Kidney (tissue), 14 donors: ENCODE data around the gene COX8A. TPM values are rescaled to one million over a fixed set of nuclear protein-coding genes. Genes with fewer than 3 reads are reported as not detected.

Experiments
- DNase-seq, 5 donors: peaks; one replicate each; pipeline ENCODE4 v3.0.0-alpha.2; 2013 to 2020
- FAIRE-seq: peaks from 2 replicates; lab custom pipeline; 2012; peaks lifted over from hg19 to GRCh38; lab: Jason Lieb, UNC
- H3K27ac ChIP-seq, 2 donors: one replicate each; pipeline ENCODE4 v1.7.0; 2013; ENCODE audit warnings: low read depth in 2 of 2, low read length in 2 of 2, inconsistent platforms in 1 of 2
- H3K27me3 ChIP-seq: one replicate; pipeline ENCODE4 v1.7.1; 2013; ENCODE audit warnings: low read length, inconsistent platforms; ENCODE audit not compliant: control insufficient read depth, insufficient read depth
- H3K36me3 ChIP-seq, 3 donors: one replicate each; pipeline versions ENCODE4 v1.7.0 to v1.7.1; 2013; ENCODE audit warnings: low read length in 3 of 3, control low read depth in 1 of 3, inconsistent platforms in 1 of 3; ENCODE audit not compliant: insufficient read depth in 3 of 3, control insufficient read depth in 2 of 3
- H3K4me1 ChIP-seq, 3 donors: one replicate each; pipeline versions ENCODE4 v1.7.0 to v1.7.1; 2013; ENCODE audit warnings: low read length in 3 of 3, inconsistent platforms in 1 of 3, low read depth in 1 of 3; ENCODE audit not compliant: control insufficient read depth in 2 of 3, insufficient read depth in 2 of 3
- H3K4me3 ChIP-seq, 3 donors: one replicate each; pipeline versions ENCODE4 v1.7.0 to v1.8.1; 2013; ENCODE audit warnings: low read length in 3 of 3, control low read depth in 1 of 3, inconsistent platforms in 1 of 3
- H3K9ac ChIP-seq, 3 donors: one replicate each; pipeline versions ENCODE4 v1.7.0 to v1.7.1; 2013; ENCODE audit warnings: low read length in 3 of 3, control low read depth in 1 of 3, inconsistent platforms in 1 of 3
- H3K9me3 ChIP-seq, 3 donors: one replicate each; pipeline versions ENCODE4 v1.7.0 to v1.7.1; 2013; ENCODE audit warnings: low read length in 3 of 3, control low read depth in 1 of 3, inconsistent platforms in 1 of 3; ENCODE audit not compliant: control insufficient read depth in 2 of 3, insufficient read depth in 1 of 3
- intact Hi-C: fragments of 100-400 bp; cut with DNase I; formaldehyde crosslinking; loops from one replicate; pipeline ENCODE4 v1.11.1; 2022
- polyA plus RNA-seq: library from polyadenylated mRNA; stranded (reverse); fragments of 350-450 nt; fragmentation: Illumina TruSeq; extraction: RNeasy Lipid Tissue Mini Kit (QIAGEN cat#74804); gene quantifications from one replicate; pipeline ENCODE4 v1.2.3, GENCODE V29; 2014; ENCODE audit warnings: low read depth, low replicate concordance; ENCODE audit not compliant: insufficient read depth
- total RNA-seq: library from RNA; stranded (reverse); fragmentation: NEBNext Ultra II Directional; extraction: Animal tissue kit (Norgen Biotek cat#: 25700); gene quantifications from one replicate; pipeline ENCODE4 v1.2.1, GENCODE V29; 2021
- TF ChIP-seq, protein P1 (sequence below): IDR thresholded peaks from 3 replicates; pipeline ENCODE4 v1.5.1; 2012; ENCODE audit warnings: mild to moderate bottlenecking, moderate library complexity, borderline replicate concordance; ENCODE audit not compliant: insufficient read depth; ENCODE audit errors: extremely low read depth
- donor health status: control.
- donor health status: control.
- donor health status: control.
- donor health status: control.
- donor health status: control.
- donor health status: DM: yes; HTN: yes; CAD: no.
- donor health status: Normal renal cell carcinoma (clear cell type).

Gene COX8A
- total and polyA plus RNA-seq, 2 donors from 2014 or later, result 320 to 2,092 TPM

DNA sequence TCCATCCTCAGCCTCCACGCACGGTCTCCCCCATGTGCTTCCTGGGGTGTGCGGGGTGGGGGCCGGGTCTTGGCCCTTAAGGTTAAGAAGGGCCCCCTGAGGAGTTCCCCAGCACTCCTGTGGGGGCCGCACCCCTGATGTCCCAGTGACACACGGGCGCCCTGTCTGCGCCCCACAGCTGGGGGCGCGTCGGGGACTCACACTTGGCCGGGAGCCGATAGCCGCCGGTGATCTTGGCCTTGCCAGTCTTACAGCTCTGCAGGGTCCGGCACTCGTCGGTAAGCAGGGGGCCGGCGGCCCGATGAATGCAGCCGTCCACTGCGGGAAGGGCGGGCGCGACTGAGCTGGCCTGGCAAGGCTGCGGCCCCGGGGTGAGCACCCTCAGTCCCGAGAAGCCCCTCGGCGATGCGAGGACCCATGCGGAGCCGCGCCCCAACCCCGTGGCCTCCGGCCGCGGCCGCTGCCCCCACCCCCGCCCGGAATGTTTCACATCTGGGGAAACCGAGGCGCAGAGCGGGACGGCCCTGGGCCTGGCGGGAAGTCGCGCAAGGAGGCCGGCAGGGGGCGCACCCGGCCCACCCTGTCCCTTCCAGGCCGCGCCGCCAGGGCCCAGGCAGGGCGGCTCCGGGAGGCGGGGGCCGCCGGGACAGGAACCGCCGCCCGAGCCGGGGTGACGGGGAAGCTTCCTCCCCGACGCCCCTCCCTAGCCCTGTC, 25.8 kb downstream of the COX8A start:
- Histone ChIP-seq H3K4me3 (peak overlapping the region in 1 of 3 donors; percentile 37), H3K27me3 (no peaks in the 10 kb centered on the region), H3K4me1 (peaks cover 0 to 32% (median 0%) of the 10 kb centered on the region in 3 donors), H3K36me3 (peaks cover 0 to 8% (median 6%) of the 10 kb centered on the region in 3 donors), H3K9me3 (no peaks in the 10 kb centered on the region), H3K9ac (no peak overlapping the region), H3K27ac (no peak overlapping the region)
- intact Hi-C loops, result no loop called here
- DNase-seq, result peak; percentile 72 to 93 (median 88)
- FAIRE-seq, result no peak
- TF ChIP-seq, protein P1, sequence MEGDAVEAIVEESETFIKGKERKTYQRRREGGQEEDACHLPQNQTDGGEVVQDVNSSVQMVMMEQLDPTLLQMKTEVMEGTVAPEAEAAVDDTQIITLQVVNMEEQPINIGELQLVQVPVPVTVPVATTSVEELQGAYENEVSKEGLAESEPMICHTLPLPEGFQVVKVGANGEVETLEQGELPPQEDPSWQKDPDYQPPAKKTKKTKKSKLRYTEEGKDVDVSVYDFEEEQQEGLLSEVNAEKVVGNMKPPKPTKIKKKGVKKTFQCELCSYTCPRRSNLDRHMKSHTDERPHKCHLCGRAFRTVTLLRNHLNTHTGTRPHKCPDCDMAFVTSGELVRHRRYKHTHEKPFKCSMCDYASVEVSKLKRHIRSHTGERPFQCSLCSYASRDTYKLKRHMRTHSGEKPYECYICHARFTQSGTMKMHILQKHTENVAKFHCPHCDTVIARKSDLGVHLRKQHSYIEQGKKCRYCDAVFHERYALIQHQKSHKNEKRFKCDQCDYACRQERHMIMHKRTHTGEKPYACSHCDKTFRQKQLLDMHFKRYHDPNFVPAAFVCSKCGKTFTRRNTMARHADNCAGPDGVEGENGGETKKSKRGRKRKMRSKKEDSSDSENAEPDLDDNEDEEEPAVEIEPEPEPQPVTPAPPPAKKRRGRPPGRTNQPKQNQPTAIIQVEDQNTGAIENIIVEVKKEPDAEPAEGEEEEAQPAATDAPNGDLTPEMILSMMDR, result peak; percentile 93

DNA sequence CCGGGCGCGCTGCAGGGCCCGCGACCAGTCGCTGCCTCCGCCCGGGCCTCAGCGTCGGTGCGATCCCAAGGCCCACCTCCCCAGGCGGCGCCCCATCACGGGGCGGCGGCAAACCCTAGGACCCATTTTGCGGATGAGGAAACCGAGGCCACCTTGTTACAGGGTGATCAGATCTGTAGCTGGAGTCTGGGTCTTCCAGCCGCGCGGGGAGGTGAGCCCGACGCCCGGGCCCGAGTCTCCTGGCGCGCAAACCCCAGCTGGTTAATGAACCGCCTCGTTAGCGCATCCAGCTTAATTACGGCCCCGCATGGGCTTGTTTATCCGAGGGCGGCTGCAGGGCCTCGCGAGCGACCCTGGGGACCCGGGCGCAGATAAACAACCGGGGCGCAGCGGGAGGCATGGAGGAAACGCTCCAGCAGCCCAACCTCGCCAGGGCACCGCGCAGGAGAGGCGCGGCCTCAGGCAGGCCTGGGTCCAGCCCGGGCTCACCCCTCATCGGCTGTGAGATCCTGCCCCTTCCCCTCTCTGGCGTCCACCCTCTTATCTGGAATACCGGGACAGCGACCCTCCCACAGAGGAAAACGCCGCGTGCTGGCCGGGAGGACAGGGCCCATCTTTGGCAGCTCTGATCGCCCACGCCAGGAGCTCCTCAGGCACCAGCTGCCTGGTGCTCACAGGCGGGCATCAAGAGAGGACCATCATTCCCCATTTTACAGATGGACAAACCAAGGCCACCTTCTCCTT, 26.5 kb downstream of the COX8A start:
- Histone ChIP-seq H3K9ac (peak overlapping the region in 2 of 3 donors; percentile 32 to 40), H3K27ac (peak overlapping the region in 1 of 2 donors; percentile 17)
- FAIRE-seq, result no peak

DNA sequence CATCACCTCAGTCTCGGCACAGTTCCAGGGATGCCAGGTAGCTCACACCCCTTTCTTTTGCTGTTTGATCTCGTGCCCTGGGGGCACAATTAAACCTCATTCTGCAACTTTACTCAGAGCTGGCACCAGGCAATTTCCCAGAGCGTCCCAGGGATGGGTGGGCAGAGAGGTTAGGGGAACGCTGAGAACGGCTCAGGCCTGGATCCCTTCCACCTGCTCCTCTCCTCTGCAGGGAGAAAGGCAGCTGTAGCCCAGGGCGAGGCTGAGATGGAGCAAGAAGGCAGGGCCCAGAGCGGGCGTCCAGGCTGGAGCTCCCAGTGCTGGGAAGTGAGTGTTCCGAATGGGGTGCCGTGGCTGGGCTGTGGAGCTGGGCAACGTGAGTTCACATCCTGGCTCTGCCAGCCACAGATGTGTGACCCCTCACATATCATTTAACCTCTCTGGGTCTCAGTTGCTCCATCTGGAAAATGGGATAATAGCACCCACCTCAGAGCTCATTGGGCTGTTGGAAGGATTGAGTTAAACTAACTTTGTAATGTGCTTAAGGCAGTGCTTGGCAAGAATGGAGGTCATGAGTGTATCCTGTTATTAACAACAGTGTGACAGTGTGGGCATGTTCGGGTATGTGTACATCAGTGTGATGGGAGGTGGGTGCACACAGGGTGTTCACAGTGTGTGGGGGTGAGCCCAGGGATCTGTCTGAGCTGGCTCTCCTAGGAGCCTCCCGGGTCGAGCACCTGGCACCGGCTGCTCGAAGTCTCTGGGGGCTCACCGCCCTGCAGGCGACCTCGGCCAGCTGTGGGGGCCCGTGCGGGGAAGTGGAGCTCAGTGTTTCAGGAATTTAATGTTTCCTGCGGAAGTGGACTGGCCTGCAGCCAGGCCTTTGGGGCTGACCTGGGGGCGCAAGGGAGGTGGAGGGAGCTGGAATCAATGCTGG, 27.3 kb downstream of the COX8A start:
- FAIRE-seq (no peak), DNase-seq (peak; percentile 74 to 90 (median 78))
- intact Hi-C loops, result no loop called here
- Histone ChIP-seq H3K9me3 (no peaks in the 10 kb centered on the region), H3K36me3 (peaks cover 0 to 6% (median 4%) of the 10 kb centered on the region in 3 donors), H3K4me1 (peaks cover 0 to 33% (median 7%) of the 10 kb centered on the region in 3 donors), H3K9ac (no peak overlapping the region), H3K27ac (no peak overlapping the region), H3K27me3 (no peaks in the 10 kb centered on the region), H3K4me3 (peak overlapping the region in 2 of 3 donors; percentile 11 to 17)
- TF ChIP-seq, protein P1, result no peak

More for the DNA sequence above, 26.5 kb downstream of the COX8A start:
- Histone ChIP-seq H3K36me3 (peaks cover 0 to 8% (median 6%) of the 10 kb centered on the region in 3 donors), H3K9me3 (no peaks in the 10 kb centered on the region), H3K4me3 (peak overlapping the region in 1 of 3 donors; percentile 37), H3K4me1 (peaks cover 0 to 33% (median 0%) of the 10 kb centered on the region in 3 donors), H3K27me3 (no peaks in the 10 kb centered on the region)
- TF ChIP-seq, protein P1, result no peak
- peak in 3 of 5 donors; percentile 18 to 77 (median 33) for DNase-seq
- intact Hi-C loops, result no loop called here
